ENCODE measurements around the gene WDR49. TPM values are rescaled to one million over a fixed set of nuclear protein-coding genes. Genes with fewer than 3 reads are reported as not detected.
A peak's percentile ranks its signal among the peaks of the same experiment; 100 is the strongest.

WDR49 gene
- total and polyA plus RNA-seq, 11 donors = 0.03 to 8.7 (median 1.7) TPM

GRCh38 chr3:167653155-167653554, 587 bp downstream of the WDR49 start:
- 63 to 81% (median 79%) methylated on average over 1 of the region's 1 CpG for WGBS, 4 donors

DNA sequence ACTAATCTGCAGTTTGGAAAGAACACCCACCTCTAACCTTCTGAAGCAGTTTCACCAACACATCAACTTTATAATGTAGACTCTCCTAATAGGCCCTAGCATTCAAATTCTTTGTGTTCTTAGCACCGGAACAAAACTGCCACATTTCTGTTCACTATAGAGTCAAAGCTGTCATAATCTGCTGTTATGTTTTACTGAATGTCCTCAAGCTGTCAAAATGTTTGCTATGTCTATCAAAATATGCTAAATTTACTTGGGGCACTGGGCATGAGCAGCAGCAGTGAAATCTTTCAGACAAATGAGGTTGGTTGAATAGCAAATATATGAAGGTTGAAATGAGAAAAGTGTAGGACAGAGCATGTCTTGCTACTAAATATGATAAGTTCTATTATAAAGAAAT, 1.9 kb downstream of the WDR49 start:
- Histone ChIP-seq H3K9me3 (no peaks in the 10 kb centered on the region), H3K27me3 (no peaks in the 10 kb centered on the region), H3K4me3 (no peak overlapping the region), H3K27ac (no peak overlapping the region), H3K4me1 (peaks cover 0 to 22% (median 0%) of the 10 kb centered on the region in 12 donors), H3K36me3 (no peaks in the 10 kb centered on the region)
- WGBS, 4 donors = 90 to 98% (median 95%) methylated on average over 1 of the region's 1 CpG
- intact Hi-C loops (cut with DNase I) = no loop called here
- no peak for DNase-seq
- ATAC-seq = no peak
- TF ChIP-seq, protein P1, sequence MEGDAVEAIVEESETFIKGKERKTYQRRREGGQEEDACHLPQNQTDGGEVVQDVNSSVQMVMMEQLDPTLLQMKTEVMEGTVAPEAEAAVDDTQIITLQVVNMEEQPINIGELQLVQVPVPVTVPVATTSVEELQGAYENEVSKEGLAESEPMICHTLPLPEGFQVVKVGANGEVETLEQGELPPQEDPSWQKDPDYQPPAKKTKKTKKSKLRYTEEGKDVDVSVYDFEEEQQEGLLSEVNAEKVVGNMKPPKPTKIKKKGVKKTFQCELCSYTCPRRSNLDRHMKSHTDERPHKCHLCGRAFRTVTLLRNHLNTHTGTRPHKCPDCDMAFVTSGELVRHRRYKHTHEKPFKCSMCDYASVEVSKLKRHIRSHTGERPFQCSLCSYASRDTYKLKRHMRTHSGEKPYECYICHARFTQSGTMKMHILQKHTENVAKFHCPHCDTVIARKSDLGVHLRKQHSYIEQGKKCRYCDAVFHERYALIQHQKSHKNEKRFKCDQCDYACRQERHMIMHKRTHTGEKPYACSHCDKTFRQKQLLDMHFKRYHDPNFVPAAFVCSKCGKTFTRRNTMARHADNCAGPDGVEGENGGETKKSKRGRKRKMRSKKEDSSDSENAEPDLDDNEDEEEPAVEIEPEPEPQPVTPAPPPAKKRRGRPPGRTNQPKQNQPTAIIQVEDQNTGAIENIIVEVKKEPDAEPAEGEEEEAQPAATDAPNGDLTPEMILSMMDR (IDR thresholded peaks at IDR 0.05) = no peak
- TF ChIP-seq POLR2A (IDR thresholded peaks at IDR 0.05) = no peak

More at GRCh38 chr3:167653155-167653554, 587 bp downstream of the WDR49 start:
- Histone ChIP-seq H3K27ac (peak overlapping the region in 1 of 12 donors; percentile 68), H3K4me3 (peak overlapping the region in 3 of 12 donors; percentile 9 to 27 (median 15)), H3K4me1 (peaks cover 0 to 22% (median 0%) of the 10 kb centered on the region in 12 donors), H3K9me3 (no peaks in the 10 kb centered on the region), H3K36me3 (no peaks in the 10 kb centered on the region), H3K27me3 (no peaks in the 10 kb centered on the region)
- ATAC-seq = no peak
- intact Hi-C loops (cut with DNase I) = no loop called here
- DNase-seq = no peak
- no peak for TF ChIP-seq POLR2A (IDR thresholded peaks at IDR 0.05)
- TF ChIP-seq, protein P1 (IDR thresholded peaks at IDR 0.05) = no peak

- peaks cover 0 to 2% (median 0%) of the 10 kb centered on the region in 12 donors for H3K9me3 ChIP-seq
- ATAC-seq (no peak), DNase-seq (no peak)
- H3K4me3 ChIP-seq = no peak overlapping the region
- H3K27ac ChIP-seq = no peak overlapping the region
- no peaks in the 10 kb centered on the region for H3K27me3 ChIP-seq
- no peaks in the 10 kb centered on the region for H3K36me3 ChIP-seq
- peaks cover 0 to 22% (median 0%) of the 10 kb centered on the region in 12 donors for H3K4me1 ChIP-seq
- intact Hi-C loops (cut with DNase I) = no loop called here
- TF ChIP-seq, protein P1 (IDR thresholded peaks at IDR 0.05) = no peak
- no peak for TF ChIP-seq POLR2A (IDR thresholded peaks at IDR 0.05)
- WGBS, 4 donors = 78 to 89% (median 86%) methylated on average over 2 of the region's 2 CpGs
Observed at GRCh38 chr3:167650459-167650858, 3.3 kb downstream of the WDR49 start.

DNA sequence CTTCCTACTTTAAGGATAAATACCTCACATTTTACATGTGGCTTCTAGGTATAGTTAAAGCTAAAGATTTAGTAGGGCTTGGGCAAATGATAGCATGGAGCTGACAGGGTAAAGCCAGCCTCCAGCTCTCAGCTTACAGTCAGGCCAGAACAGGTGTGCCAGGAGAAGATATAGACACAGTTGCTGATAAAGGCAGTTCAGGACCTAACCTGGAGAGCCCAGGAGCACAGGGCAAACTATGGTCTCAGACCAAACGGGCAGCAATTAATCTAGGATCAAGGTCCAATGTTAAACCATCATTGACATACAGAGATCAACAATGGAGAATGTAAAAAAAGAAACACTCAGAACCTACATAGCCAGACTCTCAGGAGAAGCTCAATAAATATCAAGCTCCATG, 4.0 kb downstream of the WDR49 start:
- peaks cover 0 to 22% (median 0%) of the 10 kb centered on the region in 12 donors for H3K4me1 ChIP-seq
- H3K36me3 ChIP-seq = no peaks in the 10 kb centered on the region
- H3K27me3 ChIP-seq = no peaks in the 10 kb centered on the region
- ATAC-seq (no peak), DNase-seq (no peak)
- H3K27ac ChIP-seq = no peak overlapping the region
- WGBS, 4 donors = 67 to 82% (median 74%) methylated on average over 1 of the region's 1 CpG
- no peak overlapping the region for H3K4me3 ChIP-seq
- peaks cover 0 to 9% (median 2%) of the 10 kb centered on the region in 12 donors for H3K9me3 ChIP-seq
- intact Hi-C loops (cut with DNase I) = no loop called here
- TF ChIP-seq, protein P1 (IDR thresholded peaks at IDR 0.05) = no peak
- no peak for TF ChIP-seq POLR2A (IDR thresholded peaks at IDR 0.05)

Measured in heart left ventricle (tissue), 16 donors.